Muscle of back (tissue), 11 donors: ENCODE results near the gene GLP2R. TPM values are rescaled to one million over a fixed set of nuclear protein-coding genes. Genes with fewer than 3 reads are reported as not detected.

ENCODE experiments used
- DNase-seq, 3 donors: peaks; one replicate each; pipeline versions ENCODE4 v3.0.0 to v3.0.0-alpha.2; 2013
- polyA plus RNA-seq, 10 donors: library from polyadenylated mRNA; unstranded; fragments of 120-200 nt; gene quantifications; one replicate each; pipeline ENCODE4 v1.2.1, GENCODE V29; 2013; ENCODE audit not compliant: insufficient read length in 10 of 10

Gene GLP2R
- polyA plus RNA-seq, 10 donors, result 0.05 to 0.15 (median 0.08) TPM; not detected in 6

DNA sequence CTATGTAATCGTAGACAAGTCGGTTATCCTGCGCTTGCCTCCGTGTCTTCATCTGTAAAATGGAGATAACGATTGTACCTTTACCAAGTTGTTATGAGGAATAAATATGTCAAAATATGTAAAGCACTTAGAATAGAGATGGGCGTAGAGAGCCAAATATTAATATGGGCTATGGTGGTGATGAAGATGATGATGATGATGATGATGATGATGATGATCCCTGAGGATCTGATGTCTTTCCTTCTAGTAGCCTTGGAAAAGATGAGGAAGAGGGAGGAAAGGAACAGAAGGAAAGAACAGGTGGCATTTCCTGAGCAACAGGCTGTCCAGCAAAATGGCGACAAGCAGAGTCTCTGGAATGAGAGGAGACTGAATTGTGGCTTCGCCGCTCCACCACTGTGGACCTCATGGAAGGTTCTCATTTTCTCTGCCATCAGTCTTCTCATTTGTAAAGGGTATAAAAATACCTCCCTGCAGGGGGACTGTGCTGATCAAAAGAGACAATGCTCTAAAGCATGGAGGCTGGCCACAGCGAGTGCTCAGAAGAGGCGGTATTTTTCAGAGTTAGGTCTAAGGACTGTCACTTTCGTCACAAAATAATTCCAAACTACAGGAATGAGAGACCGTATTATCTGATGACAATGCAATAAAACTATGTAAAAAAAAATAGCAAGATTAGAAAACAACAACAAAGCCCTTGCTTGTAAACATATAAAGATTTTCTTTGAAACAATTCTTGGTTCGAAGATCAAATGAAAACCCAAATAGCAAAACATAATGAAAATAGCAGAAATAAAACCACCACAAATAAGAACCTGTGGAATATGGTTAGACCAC is 96.5 kb downstream of the GLP2R start:
- DNase-seq, result no peak

DNA sequence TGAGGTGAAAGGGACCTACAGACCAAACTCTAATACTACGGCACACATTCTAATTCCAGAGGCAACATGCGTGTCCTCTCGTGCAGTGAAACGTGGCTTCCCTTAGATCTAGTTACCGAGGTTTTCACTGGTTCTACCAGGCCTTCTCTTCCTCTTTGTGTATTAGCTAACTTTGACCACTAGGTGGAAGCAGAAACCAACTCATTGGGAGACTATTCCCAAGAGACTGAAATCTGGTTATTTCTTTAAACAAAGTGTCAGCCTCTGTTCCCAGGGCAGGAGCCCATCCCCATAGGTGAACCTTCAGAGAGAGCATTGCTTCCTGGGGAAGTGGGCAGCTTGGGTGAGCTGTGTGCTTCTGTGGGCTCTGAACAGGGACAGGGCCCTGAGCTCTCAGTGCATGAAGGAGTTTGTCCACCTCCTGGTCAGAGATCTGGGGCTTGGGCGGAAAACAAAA is 99.0 kb downstream of the GLP2R start:
- DNase-seq, result peak; percentile 76 to 84 (median 76)

DNA sequence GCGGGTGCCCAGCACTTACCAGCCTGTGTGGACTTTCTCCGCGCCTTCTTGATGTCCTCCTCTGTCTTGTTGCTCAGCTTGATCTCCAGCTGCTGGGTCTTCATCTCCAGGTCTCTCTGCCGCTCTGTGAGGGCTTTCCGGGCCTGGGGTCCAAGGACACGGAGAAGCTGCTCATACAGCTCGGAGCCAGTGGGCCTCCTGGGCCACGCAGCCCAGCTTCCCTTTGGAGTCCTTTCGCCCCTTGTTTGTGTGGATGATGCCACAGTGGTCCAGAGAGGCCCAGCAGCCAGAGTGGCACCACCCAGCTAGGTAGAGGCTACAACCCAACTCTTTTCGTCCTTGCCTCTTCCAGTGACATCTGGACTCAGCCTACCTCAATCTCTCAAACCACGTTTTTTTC is 99.7 kb downstream of the GLP2R start:
- no peak for DNase-seq

DNA sequence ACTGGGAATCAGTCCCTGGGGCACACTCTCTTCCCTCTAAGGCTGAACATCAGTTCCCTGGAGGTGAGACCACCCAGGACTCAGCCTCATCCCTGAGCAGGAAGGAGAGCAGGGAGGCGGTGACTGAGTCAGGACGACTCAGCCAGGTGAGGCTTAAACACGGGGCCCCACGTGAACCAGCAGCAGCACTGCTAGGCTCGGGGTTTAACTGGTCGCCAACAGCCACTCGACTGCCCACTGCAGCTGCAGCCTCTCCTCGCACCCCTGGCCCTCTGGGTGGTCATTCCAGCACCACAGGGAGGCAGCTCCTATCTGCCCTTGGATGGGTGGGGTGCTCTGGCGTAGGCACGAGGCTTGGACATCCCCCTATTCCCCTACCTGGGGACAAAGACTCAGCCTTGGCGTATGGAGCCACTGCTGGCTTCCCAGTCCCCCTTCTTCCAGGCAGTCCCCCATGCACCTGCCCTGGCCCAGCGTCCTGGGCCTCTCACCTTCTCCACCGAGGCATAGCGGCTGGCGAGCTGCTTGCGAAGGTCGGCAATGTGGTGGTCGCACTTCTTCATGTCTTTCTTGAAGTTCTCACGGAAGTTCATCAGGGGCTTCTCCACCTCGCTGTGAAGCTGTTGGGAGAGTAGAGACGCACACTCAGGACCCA is 100.6 kb downstream of the GLP2R start:
- no peak for DNase-seq

DNA sequence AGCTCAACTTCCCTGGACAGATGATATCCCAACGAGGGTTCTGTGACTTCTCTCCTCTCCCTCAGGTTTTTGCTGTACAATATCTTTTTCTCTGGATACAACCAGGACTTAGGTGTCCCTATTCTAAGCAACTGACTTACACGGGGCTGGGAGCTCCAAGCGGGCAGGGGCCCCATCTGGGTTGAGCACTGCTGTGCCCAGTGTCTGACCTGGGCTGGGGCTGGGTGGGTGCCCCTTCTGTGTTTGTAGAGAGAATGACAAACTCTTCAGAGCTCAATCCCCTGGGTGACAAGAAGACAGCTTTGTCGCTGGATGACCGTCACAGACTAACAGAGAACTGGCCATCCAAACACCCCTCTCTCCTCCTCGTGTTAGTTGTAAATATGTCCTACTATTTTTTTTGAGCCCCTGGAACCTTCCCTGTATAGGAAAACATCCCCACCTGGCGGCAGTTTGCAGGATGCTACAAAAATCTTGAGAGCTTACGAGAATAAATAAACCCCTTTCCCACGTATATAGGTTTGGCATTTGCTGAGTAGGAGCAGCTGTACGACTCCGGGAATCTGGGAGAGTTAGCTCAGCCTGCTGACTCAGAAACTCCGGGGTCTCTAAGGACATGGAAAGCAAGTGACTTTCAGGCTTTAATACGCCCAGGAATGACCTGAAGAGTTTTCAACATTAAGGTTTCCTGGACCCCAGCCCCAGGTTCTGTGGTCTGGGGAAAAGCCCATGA is 103.0 kb downstream of the GLP2R start:
- peak; percentile 85 to 91 (median 89) for DNase-seq

DNA sequence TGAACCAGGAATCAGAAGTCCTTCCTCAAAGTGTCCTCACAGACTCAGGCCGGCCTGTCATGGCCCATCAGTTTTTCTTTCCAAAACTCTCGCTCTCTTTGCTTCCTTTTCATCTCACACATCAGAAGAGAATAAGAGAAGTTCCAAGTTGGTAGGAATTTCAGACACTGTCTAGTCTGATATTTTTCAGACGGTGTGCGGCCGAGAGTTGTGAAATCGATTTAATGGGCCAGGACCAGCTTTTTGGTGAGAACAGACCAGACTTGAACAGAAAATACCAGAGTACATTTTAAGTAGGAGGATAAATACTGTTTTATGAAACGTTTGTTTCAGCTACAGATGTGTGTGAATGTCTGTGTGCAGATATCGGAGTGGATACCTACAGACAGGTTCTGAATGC is 104.1 kb downstream of the GLP2R start:
- no peak for DNase-seq

DNA sequence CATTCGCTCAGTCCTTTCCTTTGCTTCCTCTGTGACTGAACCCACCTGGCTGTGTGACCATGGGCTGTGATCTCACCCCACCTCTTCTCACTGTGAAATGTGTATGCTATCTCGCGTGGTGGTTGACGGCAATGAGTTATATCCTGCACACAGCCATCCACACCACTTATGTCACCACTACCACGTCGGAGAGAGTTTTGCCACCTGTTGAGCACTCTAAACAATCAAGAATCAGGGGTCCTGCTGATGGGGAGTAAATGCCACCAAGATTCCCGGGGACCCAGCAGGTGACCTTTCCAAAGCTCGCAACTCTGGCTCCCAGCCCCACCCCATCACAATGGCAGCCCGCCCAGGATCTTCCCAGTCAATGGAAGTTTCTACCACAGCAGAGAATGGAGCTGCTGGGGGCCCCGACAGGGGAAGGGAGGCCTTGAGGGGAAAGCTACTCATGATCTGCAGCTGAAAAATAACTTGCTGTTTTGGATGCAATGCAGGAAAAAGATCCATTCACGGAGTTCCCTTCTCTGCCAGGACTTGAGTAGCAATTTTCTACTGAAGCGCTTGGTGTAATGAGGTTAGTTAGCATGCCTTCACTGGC is 105.5 kb downstream of the GLP2R start:
- peak in 2 of 3 donors; percentile 20 to 84 for DNase-seq

DNA sequence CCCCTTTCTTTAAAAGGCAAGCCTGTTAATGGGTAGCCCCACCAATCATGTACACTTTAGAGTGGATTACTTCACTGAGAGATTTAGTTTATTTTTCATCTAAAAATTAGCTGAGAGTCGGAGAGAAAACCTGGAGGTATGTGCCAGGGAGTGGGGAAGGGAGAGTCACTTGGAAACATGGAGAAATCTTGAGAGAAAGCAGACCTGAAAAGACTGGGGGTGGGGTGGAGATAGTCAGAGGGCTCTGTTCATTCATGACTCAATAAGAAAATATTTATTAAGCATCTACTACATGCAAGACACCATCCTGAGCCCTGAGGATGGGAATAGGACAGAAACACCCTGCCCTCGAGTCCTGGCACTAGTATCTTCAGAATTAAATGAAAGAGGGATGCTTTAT is 106.8 kb downstream of the GLP2R start:
- DNase-seq, result peak in 1 of 3 donors; percentile 27

DNA sequence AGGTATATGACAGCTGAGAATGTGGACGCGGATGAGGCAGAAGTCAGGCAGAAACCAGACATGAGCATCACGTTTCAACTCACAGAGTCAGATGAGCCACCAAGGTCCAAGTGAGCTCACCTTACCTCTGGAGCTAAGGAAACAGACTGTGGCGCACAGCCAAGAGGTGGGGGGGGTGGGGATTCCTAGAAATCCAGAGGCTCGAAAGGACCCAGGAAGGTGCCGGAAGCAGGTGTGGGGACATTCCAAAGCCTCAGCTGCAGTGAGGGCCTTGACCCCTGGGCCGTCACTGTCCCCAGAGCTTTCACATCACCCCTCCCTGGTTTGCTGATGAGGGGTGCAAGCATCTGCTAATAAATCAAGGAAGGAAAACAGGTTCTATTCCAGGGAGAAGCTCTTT is 108.6 kb downstream of the GLP2R start:
- DNase-seq, result peak in 1 of 3 donors; percentile 29

DNA sequence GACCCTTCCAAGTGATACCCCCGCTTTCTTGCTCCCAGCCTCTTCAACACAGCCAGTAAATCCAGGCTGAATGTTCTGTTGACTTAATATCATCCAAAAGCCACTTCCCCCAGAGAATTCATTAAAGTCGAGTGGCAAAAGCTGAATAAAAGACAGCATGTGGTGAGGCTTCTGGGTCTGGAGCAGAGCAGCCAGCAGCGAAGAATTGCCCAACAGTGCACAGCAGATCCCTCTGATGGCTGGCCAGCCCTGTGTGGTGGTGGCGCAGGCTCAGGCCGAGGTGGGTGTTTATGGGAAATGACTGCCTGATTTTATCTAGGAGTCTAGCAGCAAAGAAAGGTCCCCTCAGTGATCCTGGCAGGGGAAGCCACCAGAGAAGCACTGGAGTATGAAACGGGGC is 109.7 kb downstream of the GLP2R start:
- DNase-seq, result no peak

DNA sequence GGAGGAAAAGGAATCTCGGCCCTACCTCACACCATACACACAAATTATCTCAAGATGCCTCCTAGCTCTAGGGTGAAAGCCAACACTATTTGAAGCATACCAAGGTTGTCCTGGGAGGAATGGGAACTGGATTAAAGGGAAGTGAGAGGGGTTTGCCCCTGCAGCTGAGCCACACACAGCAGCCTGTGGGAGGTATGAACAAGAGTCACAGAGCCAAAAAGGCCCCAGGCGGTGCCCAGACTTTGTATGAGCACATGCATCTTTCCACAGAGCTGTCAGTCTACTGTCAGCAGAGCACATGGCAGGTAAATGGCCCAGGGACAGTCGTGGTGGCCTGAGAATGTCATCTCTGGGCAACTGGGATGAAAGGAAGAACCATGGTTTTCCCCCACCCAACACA is 110.4 kb downstream of the GLP2R start:
- no peak for DNase-seq

DNA sequence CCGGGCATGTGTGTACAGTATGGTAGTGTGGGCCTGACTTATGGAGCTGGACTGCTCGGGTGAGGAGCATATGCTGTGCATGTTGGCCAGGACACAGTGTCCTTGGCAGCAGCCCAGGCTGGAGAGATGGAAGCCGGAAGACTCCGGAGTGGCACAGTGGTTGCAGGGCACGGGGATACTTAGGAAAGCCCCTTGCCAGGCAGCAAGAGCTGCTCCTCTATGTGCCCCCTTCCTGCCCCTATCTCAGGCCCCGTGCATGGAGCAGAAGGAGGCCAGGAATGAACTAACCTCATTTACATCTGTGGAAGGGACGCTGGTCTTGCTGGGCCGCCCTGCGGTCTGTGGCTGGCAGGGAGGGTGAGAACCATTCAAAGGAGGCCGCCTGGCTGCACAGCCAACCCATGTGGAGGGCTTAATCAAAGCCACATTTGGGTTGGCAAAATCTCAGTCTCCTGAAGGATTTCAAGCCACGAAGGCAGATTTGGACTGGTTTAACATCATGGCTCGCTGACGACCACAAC is 111.6 kb downstream of the GLP2R start:
- DNase-seq, result peak; percentile 69 to 78 (median 76)

DNA sequence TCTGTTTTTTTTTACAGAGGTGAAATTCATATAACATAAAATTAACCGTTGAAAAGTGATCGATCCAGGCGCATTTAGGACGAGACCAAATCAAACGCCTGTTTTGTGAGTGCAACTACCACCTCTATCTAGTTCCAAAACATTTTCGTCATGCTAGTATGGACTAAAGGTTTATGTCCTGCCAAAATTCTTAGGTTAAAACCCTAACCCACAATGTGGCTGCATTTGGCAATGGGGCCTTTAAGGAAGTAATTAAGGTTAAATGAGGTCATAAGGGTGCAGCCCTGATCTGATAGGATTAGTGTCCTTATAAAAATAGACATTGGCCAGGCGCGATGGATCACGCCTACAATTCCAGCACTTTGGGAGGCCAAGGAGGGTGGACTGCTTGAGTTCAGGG is 112.2 kb downstream of the GLP2R start:
- DNase-seq, result no peak

DNA sequence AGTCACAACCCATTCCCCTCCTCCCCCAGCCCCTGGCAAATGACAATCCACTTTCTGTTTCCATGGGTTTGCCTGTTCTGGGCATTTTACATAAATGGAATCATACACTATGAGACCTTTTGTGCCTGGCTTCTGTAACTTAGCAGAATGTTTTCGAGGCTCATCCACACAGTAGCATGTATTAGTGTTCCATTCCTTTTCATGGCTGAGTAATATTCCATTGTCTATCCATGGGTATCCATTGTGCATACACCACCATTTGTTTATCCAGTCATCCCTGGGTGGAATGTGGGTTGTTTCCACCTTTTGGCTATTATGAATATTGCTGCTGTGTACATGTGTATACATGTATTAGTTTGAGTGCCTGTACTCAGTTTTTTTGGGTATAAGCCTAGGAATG is 113.0 kb downstream of the GLP2R start:
- no peak for DNase-seq

DNA sequence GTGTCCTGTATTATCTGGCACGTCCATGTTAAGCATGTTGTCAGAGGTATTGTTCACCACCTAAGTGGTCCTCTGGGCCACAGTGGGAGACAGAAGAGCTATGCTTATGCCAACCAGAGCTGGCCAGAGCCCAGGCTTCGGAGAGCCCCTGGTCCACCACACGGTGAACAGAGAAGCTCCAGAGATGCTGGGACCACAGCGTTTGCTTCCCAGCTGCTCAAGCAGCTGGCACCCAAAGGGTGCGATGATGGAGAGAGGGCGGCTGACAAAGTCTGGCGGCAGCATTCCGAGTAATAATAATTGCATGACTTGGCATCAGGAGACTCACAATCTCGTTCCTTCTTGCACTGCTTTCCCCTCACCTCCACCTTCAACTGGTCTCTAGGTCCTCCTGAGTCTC is 115.1 kb downstream of the GLP2R start:
- DNase-seq, result no peak

DNA sequence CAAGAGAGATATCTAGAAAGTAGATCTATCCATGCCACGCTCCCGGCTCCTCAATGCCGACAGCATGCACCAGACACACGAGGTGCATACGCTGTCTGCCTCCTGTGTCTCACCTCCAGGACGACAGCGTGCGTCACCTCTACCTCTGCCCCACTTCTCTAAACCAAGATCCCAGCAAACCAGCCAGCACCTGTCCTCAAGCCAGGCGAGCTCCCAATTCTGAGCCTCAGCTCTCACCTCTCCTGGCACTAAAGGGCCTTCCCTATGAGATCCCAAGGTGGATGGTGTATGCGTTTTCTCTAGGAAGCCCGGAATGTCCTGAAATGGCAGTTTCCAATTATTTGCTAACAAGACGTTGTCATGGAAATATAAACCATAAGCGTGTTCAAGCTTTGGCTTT is 115.6 kb downstream of the GLP2R start:
- DNase-seq, result no peak

Other genes starting within 250 kb of the GLP2R start
- gene CFAP52, start 249.3 kb upstream of the GLP2R start, polyA plus RNA-seq, result under 1 TPM in 5 of 10 donors, not detected in 5; 0.16 to 0.53 (median 0.35) TPM
- under 1 TPM; 0.33 to 0.90 (median 0.58) TPM for gene USP43, start 180.4 kb upstream of the GLP2R start, polyA plus RNA-seq
- gene DHRS7C, start 34.3 kb upstream of the GLP2R start, polyA plus RNA-seq, result 10 to 100 TPM; 41.5 to 99.6 (median 88.4) TPM
- gene GSG1L2, start 3.8 kb upstream of the GLP2R start, polyA plus RNA-seq, result not detected
- gene RCVRN, start 79.3 kb downstream of the GLP2R start, polyA plus RNA-seq, result 1 to 10 TPM in 2 of 10 donors, under 1 TPM in 6, not detected in 2; 0.24 to 1.1 (median 0.59) TPM